ENCODE data around the gene GPR137.

- no peak for TF ChIP-seq CTCF (IDR thresholded peaks at IDR 0.05; ENCODE audit: low read depth, low read length, missing input control)
- no peak for TF ChIP-seq TAF1 (conservative IDR thresholded peaks at IDR 0.05)
- no peak for TF ChIP-seq HNF4A (conservative IDR thresholded peaks at IDR 0.05)
- TF ChIP-seq, protein P1, sequence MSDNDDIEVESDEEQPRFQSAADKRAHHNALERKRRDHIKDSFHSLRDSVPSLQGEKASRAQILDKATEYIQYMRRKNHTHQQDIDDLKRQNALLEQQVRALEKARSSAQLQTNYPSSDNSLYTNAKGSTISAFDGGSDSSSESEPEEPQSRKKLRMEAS (IDR thresholded peaks at IDR 0.05): no peak
These were observed 18.3 kb downstream of the GPR137 start for GRCh38 chr11:64304032-64304315.
